Myocyte (in vitro differentiated cells): Measurements from ENCODE around the gene ANTXR1. TPM values are rescaled to one million over a fixed set of nuclear protein-coding genes. Genes with fewer than 3 reads are reported as not detected.
A peak's percentile ranks its signal among the peaks of the same experiment; 100 is the strongest.

Experiments
- DNase-seq: peaks from one replicate; pipeline ENCODE4 v3.0.0-alpha.2; 2012; ENCODE audit warnings: low read depth
- total RNA-seq: library from RNA; depleted of rRNA; stranded (reverse); fragments of >200 nt; gene quantifications from 2 replicates; pipeline ENCODE4 v1.2.3, GENCODE V29; 2014

ANTXR1 gene
- total RNA-seq, 1 donor from 2014 or later, result 94.7 TPM

GRCh38 chr2:69033461-69034095 lies 20.6 kb downstream of the ANTXR1 start:
- no peak for DNase-seq

DNA sequence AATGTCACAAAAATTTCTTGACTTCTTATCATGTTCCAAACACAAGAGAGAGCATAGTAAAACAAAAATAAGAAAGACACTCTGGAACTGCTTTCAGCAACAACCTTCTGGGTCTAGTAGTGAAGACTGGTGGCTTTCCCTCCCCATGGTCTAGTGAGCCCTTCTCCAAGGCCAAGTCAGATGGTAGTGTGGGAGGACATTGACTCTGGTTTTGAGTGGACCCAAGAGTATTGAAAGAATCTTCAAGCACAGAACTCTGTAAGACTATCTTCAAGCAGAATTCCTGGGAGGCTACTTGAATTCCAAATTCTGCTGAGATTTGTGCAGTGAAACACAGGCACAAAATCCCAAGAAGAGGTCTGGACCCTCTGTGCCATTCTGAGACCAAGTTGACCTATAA lies 21.1 kb downstream of the ANTXR1 start:
- no peak for DNase-seq

DNA sequence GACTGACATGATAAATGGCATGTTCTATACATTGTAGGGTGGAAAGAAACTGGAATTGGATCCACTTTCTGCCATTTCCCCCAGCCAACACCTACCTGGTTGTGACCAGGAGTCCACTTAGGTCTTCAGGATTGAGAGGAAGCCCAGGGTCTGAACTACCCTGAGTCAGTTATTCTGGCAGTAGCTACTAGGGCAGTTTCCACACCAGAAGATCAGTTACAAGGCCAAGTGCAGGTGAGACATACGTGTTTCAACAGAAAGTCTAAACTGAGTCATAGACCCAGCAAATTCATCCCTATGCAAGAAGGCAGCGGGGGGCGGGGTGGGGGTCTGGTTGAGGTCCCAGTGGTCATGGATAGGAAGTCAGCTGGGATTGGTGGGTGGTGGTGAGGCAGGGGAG lies 21.9 kb downstream of the ANTXR1 start:
- no peak for DNase-seq

- peak; percentile 70 for DNase-seq
Observed at GRCh38 chr2:69036926-69037325, 23.9 kb downstream of the ANTXR1 start.

DNA sequence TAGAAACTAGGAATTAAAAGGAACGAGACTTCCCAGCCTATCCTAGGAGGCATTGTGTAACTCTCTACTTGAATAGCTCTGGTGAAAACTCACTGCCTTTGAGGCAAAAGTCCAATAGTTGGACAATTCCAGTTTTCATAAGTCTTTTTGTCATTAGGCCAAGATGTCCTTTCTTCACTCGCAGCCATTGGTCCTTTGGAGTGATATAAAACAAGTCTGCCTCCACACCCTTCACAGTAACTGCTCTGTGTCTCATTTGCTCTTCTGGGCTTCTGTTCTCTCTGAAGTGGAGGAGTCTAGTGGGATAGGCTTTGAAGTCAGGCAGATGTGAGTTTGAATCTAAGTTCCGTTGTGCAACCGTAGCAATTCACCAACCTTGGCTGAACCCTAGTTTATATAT lies 28.2 kb downstream of the ANTXR1 start:
- DNase-seq, result no peak

DNA sequence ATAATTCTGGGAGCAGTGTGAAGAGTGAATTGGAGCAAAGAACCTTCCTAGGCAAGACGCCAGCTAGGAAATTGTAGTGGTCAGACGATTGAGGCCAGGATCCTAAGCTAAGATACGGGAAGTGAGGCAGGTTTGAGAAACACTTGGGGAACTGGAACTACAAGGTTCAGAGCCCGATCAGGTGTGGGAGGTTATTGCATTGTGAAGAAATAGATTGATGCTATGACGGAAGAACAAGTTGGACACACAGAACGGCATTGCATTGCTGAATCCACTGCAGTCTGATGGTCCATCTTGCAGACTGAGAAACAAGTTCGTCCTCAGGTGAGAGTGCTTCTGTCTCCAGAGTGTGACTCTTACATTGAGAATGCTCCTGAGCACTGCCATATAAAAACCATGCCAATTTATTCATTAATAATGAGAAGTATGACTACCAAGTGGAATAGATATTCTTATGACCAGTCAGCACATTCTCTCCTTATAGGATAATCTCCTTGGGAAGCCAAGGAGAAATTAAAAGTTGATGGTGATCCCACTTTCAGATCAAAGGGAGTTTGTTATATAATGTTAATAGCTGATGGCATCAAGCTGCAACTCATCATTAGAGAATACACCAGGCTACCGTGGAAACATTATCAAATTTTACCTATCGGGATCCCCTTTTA lies 30.9 kb downstream of the ANTXR1 start:
- no peak for DNase-seq

DNA sequence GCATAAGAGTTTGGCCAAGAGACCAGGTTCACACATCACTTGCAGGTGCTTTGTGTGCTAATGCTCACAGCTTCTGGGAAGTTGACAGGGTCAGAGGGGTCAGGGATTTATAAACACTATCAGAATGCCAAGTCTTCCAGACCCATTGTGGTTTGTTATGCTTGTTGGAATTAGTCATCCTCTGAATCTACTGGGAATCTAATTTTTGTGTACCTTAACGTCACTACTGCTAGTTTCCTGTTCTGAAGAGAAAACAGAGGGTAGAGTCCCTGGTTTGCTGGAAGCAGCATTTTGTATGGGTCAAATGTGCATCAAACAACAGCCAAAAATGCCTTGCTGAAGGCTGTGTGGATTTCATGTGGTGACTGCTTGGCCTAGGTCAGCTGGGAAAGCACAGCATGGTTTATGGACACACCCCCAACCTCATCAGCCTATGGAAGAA lies 33.3 kb downstream of the ANTXR1 start:
- DNase-seq, result peak; percentile 36

GRCh38 chr2:69047625-69048145 lies 34.7 kb downstream of the ANTXR1 start:
- DNase-seq, result no peak

- no peak for DNase-seq
Observed at GRCh38 chr2:69050802-69051201, 37.8 kb downstream of the ANTXR1 start.

DNA sequence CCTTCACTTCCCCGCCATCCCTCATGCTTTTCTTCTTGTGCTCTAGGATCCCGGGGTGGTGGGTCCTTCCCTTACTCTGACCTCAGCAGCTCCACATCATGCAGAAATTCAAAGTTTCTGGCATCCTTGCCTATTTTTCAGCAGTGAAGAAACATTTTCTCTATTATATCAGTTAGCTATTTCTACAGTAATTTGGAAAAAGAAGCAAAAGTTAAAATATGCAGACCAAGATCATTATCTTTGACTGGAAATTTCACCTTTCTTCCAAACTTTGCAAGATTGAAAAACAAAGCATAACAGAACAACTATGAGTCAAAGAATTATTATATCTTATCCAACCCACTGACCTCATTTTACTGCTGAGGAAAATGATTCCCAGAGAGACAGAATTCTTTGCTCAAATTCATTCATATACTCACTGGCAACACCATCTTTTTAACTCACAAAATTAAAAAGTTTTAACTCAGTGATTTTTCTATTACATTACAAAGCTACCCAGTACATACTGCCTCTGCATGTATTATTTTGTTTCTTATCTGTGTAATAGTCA lies 40.5 kb downstream of the ANTXR1 start:
- no peak for DNase-seq

GRCh38 chr2:69054431-69054830 lies 41.5 kb downstream of the ANTXR1 start:
- DNase-seq, result peak; percentile 79

DNA sequence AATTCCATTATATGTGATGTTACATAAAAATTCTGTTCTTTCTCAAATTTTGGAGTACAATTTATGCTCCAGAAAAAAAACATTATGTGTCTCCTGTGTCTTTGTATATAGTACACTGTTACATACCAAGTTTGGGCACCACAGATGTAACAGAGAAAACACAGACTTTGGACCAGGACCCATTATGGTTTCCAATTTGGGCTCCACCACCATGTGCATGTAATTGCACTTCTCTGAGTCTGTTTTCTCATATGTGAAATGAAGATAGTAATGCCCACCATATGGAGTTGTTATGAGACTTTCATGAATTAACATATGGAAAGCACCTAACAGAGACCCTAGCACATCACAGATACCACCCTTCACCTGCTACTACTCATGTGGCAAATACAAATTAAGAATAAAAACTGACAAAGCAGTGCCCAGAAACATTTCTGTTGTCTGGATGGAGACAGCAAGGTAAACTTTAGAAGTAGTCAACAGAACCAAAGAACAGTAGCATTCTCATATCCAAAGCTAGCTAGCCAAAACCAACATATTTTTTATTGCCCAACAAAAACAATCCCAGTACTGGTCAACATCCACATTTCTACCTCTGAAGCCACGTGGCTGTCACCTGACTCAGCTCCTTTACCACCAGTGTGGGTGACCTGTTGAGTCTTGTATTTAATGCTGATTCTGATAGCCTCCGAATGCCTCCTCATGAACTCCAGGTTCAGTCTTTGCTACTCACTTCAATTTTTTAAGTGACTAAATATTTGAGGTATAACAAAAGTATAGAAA lies 42.9 kb downstream of the ANTXR1 start:
- DNase-seq, result no peak

- DNase-seq, result no peak
Observed at GRCh38 chr2:69057660-69058059, 44.7 kb downstream of the ANTXR1 start.

DNA sequence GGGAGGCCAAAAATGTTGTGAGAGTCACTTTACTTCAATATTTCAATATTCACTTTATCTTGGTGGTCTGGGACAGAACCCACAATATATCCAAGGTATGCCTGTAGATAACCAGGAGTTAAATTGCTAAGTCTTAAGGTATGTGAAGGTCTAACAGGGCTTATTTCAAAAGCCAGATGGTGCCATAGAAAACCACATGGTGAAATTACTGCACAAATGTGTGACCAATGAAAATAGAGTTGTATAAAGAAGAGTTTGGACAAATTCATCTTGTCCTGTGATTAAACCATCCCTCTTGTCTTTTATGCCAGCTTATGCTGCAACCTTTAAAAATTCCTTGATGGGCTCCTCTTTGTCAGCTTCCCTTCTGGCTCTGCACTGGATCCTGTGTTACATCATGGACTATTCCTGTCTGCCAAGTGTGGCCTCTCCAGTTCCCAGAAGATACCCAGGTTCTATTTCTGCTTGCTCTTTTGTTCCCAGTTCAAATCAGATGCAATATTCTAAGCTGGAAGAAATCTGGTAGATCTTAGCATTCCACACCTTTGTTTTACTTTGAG lies 46.8 kb downstream of the ANTXR1 start:
- peak; percentile 77 for DNase-seq

- DNase-seq, result no peak
Observed at GRCh38 chr2:69060938-69061501, 48.0 kb downstream of the ANTXR1 start.

GRCh38 chr2:69061525-69061924 lies 48.5 kb downstream of the ANTXR1 start:
- no peak for DNase-seq

GRCh38 chr2:69062307-69062962 lies 49.5 kb downstream of the ANTXR1 start:
- DNase-seq, result no peak

- peak; percentile 37 for DNase-seq
Observed at GRCh38 chr2:69065735-69066336, 52.9 kb downstream of the ANTXR1 start.

- DNase-seq, result no peak
Observed at GRCh38 chr2:69067026-69067630, 54.1 kb downstream of the ANTXR1 start.

- DNase-seq, result no peak
Observed at GRCh38 chr2:69067866-69068265, 54.9 kb downstream of the ANTXR1 start.
